Stimulated activated CD8-positive, alpha-beta memory T cell treated with anti-CD3 and anti-CD28 coated beads, Interleukin-7, amount 100 ng/mL, for 4 hours (primary cell): ENCODE measurements around the gene CAPN13.

Source experiments
- DNase-seq, 2 donors: peaks; one replicate each; pipeline ENCODE4 v3.0.0-alpha.2; 2020; ENCODE audit warnings: low read depth in 2 of 2

The CAPN13 gene

GRCh38 chr2:30807249-30807648 lies at the start of gene CAPN13:
Gene CAPN13, minus strand, starts transcription at chr2:30807446. Its CDS starts 20,121 bp downstream, at chr2:30787325.
- no peak for DNase-seq

GRCh38 chr2:30847841-30848240 lies 40.6 kb upstream of the CAPN13 start:
- no peak for DNase-seq

GRCh38 chr2:30847329-30847728 lies 40.1 kb upstream of the CAPN13 start:
- DNase-seq: no peak

GRCh38 chr2:30828586-30828985 lies 21.3 kb upstream of the CAPN13 start:
- DNase-seq: no peak

GRCh38 chr2:30826916-30827315 lies 19.7 kb upstream of the CAPN13 start:
- no peak for DNase-seq

- DNase-seq: no peak
Measured at GRCh38 chr2:30826481-30826880, 19.2 kb upstream of the CAPN13 start.

GRCh38 chr2:30823452-30823851 lies 16.2 kb upstream of the CAPN13 start:
- DNase-seq: no peak

- no peak for DNase-seq
Measured at GRCh38 chr2:30821960-30822359, 14.7 kb upstream of the CAPN13 start.

- no peak for DNase-seq
Measured at GRCh38 chr2:30820381-30821055, 13.3 kb upstream of the CAPN13 start.

GRCh38 chr2:30809938-30810337 lies 2.7 kb upstream of the CAPN13 start:
- no peak for DNase-seq

GRCh38 chr2:30808695-30809094 lies 1.4 kb upstream of the CAPN13 start:
- DNase-seq: no peak

- no peak for DNase-seq
Measured at GRCh38 chr2:30803281-30803680, 4.0 kb downstream of the CAPN13 start.

GRCh38 chr2:30802611-30803010 lies 4.6 kb downstream of the CAPN13 start:
- DNase-seq: no peak

GRCh38 chr2:30801821-30802455 lies 5.3 kb downstream of the CAPN13 start:
- DNase-seq: no peak

- no peak for DNase-seq
Measured at GRCh38 chr2:30800159-30800558, 7.1 kb downstream of the CAPN13 start.

GRCh38 chr2:30799366-30799765 lies 7.9 kb downstream of the CAPN13 start:
- no peak for DNase-seq

- DNase-seq: no peak
Measured at GRCh38 chr2:30798536-30798991, 8.7 kb downstream of the CAPN13 start.

GRCh38 chr2:30797381-30798015 lies 9.7 kb downstream of the CAPN13 start:
- DNase-seq: no peak

- DNase-seq: no peak
Measured at GRCh38 chr2:30796699-30797098, 10.5 kb downstream of the CAPN13 start.

GRCh38 chr2:30792521-30792920 lies 14.7 kb downstream of the CAPN13 start:
- no peak for DNase-seq

GRCh38 chr2:30790879-30791278 lies 16.4 kb downstream of the CAPN13 start:
- no peak for DNase-seq

GRCh38 chr2:30789670-30790210 lies 17.5 kb downstream of the CAPN13 start:
- no peak for DNase-seq
